HG03442 (cell line): ENCODE results near the gene NEMP1.
"Not testable (repeated sequence)": the region's sequence is repeated elsewhere in the genome, so short reads cannot be mapped to it uniquely, and the experiment has no call there.

Source experiments
- ATAC-seq: cut with Tn5 transposase; IDR thresholded peaks from one replicate; pipeline ENCODE4 v1.9.1; 2021; ENCODE audit warnings: mild to moderate bottlenecking, moderate library complexity; ENCODE audit not compliant: unreplicated experiment

NEMP1 gene

DNA sequence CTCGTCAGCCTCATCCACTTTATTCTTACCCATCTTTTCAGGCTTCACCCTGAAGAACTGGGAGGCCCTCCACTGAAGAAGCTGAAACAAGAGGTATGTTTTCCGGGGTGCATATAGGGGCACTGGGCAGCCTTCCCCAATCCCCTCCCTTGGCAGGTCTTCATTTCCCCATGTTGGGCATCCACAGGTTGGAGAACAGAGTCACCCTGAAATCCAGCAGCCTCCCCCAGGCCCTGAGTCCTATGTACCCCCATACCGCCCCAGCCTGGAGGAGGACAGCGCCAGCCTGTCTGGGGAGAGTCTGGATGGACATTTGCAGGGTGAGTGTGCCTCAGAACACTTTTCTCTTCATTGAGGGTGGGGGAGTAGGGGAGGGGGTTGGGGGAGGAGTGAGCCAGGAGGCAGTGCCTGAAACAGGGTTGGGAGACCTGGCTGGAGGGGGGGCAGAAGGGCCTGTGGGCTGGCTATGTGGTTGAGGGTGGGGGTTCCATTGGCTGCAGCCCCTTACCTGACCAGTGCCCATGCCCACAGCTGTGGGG lies 14.4 kb upstream of the NEMP1 start:
- ATAC-seq, result no peak

DNA sequence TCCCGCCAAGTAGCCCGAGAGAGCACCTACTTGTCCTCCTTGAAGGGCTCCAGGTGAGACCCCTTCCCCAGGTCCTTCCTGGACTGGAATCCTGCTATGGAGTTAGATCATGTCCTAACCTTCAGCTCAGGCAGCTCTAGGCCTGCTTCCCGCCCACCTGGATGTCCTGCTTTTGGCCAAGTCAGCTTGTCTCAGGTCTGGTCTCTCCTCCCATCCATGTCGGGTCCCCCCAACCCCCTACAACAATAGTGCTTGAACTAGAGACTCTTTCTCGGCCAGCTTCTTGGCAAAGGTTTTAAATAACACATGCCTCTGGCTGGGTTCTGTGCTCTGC lies 13.9 kb upstream of the NEMP1 start:
- no peak for ATAC-seq

DNA sequence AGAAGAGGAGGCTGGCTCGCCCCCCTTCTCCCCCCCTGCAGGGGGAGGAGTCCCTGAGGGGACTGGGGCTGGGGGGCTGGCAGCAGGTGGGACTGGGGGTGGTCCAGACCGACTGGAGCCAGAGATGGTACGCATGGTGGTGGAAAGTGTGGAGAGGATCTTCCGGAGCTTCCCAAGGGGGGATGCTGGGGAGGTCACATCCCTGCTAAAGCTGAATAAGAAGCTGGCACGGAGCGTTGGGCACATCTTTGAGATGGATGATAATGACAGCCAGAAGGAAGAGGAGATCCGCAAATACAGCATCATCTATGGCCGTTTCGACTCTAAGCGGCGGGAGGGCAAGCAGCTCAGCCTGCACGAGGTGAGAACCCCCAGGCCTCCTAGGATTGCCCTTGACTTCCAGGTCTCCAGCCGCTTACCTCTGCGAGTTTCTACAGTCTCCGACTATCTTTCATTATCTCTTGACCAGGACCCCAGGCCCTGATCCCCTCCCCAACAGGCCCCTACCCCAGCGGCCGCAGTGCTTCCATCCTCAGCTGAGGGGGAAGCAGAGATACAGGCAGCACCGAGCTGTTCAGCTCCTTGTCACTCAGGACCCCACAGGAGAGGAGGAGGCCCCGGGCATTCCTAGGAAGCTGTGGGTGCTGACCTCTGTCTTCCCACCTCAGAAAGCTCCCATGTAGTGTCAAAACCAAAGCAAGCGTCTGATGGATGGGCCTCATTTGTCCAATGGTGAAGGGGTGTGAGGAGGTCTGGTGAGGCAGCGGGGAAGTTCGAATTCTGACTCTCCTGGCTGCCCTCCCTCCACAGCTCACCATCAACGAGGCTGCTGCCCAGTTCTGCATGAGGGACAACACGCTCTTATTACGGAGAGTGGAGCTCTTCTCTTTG lies 13.3 kb upstream of the NEMP1 start:
- no peak for ATAC-seq

DNA sequence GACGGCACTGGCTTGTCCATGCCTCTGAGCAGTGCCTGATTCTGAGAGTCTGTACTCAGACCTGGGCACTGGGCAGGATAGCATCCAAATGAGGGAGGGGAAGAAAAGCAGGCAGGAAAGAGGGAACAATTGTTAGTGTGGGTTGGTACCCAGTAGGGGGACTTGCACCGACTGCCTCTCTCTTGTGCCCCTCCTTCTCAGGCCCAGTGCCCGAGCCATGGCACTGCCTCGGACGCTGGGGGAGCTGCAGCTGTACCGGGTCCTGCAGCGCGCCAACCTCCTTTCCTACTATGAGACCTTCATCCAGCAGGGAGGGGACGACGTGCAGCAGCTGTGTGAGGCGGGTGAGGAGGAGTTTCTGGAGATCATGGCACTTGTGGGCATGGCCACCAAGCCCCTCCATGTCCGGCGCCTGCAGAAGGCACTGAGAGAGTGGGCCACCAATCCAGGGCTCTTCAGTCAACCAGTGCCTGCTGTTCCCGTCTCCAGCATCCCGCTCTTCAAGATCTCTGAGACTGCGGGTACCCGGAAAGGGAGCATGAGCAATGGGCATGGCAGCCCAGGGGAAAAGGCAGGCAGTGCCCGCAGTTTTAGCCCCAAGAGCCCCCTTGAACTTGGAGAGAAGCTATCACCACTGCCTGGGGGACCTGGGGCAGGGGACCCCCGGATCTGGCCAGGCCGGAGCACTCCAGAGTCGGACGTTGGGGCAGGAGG lies 12.5 kb upstream of the NEMP1 start:
- no peak for ATAC-seq

DNA sequence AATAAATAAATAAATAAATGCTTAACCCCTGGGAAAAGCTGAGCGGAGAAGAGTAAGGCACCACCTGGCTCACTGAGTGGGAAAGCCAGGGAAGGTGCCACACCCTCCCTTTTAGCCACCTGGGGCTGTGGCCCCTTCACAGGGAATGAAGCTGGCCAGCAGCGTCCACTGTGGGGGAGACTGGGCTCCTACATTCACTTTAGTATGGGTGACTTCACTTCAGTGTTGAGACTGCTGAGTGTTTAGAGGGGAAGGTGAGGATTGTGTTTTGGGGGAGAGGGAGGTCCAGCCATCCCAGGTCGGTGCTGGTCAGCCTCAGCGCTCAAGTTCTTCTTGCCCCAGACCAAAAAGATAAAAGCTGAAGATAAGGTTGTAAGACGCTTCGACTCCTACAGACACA lies 11.9 kb upstream of the NEMP1 start:
- no peak for ATAC-seq

DNA sequence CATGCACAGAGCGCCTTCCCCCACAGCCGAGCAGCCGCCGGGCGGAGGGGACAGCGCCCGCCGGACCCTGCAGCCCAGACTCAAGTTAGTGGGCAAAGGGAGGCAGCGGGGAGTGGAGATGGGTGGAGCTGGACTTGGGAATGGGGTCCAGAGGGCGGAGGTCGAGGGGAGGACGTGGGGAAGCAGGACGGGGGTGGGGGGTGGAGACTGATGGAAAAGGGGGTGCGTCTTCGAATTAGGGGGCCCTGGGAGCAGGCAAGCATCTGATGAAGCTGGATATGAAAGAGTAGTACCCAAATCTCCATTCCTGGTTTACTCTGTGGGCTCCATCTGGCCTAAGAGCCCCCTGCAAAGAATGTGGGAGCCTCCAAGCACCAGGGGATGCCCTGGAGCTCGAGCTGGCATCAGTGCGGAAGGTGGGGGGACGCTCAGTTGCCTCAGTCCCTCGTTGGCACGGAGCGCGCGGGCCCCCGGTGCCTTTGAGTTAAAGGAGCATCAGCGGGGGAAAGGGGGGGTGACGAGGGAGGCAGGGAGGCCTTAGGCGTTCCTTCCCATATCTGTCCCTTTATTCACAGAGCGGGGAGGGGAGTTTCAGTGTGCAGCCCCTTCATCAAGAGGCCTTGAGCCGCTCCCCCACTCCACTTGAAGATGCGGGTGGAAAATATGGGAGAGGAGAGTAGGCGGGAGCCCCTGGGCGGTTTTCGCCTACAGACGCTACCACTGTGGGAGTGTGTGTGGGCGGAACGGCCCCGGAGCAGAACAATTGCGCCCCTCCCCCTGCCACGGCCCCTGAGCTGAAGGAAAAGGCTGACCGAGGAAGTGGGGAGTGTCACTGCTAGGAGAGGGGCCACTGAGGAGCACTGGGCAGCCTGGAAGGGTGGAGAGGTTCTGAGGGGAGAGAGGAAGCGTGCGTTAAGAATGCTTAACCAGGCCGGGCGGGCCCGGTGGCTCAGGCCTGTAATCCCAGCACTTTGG lies 11.0 kb upstream of the NEMP1 start:
- no peak for ATAC-seq

DNA sequence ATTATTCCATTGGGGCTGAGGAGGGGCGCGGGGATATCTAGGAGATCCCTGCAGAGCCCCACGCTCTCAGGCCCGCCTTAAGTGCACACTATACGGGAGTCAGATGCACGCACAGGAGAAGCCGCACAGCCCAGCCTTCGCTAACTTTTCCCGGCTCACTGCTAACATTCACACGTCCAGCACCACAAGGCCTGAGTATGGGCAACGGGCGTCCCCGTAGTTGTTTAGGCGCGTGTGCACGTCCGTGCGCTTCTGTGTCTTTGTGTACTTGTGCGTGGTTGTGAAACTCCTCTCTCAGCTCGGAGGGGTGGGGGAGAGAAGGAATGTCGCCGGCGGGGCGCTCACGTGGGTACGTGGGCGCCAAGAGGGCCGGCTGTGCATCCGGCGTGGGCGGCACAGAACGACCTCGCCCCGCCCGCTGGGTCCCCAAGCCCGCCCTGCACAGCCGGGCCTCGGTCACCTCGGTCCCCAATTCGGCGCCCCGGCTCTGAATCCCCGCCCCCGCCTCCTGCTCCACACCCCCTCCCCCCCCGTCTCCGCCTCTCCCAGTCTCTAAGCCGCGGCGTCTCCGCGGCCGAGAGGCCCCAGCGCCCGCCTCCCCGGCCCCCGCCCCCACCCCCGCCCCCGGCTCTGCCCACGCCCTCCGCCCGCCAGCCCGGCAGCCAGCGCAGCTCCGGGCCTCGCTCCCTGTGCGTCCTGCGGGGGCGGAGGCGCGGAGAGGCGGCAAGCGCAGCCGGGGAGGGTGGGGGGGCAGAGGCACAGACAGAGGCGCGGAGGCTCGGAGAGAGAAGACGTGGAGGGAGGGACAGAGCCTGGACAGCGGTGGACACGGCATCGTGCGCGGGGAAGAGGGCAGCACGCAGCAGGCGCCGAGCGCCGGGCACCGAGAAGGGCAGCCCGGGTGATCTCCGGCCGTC lies 10.0 kb upstream of the NEMP1 start, which contains the start of gene NAB2:
Gene NAB2 (plus strand): TSS at position 761 of the 917 bp plus-strand sequence. CDS start 158 bp downstream, outside the sequence.
- ATAC-seq, result peak; percentile 40

DNA sequence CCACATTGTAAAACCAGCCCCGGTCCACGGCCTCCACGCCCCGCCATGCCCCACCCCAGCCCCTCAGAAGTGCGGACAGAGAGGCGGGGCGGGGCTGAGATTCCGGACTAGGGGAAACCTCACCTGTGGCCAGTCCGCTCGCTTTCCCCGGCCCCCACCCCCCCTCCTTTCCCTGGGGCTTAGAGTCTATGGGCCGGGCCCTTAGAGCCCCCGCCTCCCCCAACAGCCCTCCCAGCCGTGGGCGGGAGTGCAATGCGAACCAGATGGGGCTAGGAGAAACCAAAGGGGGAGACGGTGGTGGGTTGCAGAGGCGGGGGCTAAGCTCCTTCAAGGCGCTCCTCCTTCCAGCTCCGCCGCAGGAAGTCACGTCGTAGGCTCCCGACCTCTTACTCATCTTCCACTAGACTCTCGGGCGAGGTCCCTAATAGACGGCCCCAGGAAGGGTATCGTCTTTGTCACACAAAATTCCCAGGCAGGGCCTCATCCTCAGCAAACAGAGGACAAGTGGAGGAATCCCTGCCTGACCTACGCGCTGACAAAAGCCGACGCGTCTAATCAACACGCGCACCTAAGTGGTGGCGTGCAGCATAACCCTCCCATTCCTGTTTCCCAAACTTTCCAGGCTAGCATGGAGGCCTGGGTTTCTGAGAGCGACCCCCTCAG lies 9.2 kb upstream of the NEMP1 start:
- peak; percentile 31 for ATAC-seq

DNA sequence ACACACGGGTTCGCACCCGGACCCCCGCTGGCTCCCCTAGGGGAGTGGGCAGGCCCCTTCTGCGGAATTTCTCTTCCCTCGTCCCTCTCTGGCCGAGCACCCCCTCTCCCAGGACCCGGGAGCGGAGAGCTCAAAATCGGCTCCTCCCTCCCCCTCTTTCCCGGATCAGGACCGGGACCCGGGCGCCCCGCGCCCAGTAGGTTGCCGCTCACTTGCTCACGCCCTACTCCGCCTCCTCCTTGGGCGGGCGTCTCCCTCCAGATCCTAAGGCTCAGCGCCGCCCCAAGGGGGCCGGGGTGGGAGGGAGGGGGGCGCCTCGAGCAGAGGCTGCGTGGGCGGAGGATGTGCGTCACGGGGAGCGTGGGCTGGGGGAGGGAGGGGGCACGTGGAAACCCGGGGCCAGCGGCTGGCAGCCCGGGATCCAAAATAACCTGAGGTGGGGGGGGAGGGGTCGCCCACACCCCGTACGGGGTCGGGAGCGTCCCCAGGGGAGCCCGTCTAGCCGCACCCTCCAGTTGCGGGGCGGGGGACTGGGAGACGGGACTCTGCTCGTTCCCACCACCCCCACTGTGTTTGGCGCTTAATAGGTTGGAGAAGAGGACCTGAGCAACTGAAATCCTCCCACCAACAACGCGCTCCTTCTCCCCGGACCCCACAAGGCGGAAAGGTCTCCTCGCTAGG lies 8.6 kb upstream of the NEMP1 start:
- ATAC-seq, result peak; percentile 36

DNA sequence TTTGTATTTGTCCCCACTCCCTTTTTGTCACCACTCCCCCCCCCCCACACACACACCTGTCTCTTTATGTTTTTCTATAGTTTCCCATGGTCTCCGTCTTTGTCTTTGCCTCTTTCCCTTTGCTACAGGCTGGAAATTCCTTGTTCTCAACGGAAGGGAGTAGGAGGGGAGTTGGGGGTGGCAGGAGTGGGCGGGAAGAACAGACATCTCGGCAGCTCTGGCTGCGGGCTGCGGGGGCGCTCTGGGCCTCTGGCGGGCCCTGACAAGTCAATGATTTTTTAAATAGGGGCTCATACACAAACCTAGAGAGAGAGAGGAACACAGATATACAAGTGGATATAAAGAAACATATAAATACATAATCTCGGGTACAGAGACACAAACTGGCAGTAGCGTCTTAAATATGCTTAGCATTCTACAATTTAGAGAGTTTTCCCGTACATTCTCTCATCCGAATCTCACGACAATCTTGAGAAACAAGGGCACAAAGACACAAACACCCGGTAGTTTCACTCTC lies 8.0 kb upstream of the NEMP1 start:
- ATAC-seq, result no peak

DNA sequence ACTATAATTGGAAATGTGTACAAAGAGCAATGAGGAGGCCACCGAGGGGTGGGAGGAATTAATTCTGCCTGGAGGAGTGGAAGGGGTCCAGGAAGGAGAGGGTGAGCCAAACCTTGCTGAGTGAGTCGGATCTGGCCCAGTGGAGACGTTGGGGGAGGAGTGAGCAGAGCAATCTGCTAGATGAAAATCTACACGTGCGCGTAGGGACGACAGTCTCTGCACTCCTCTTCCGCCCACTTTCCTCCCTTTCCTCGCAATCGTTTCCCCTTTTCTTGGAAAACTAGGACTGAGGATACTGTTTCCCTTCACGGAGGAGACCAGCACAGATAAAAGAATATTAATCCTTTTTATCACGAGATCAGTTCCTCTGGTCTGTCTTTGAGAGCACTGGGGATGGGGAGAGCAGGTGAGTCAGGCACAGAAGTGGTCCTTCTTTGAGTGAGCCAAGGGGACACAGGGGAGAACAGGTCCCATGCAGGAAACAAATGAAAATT lies 7.5 kb upstream of the NEMP1 start:
- ATAC-seq, result no peak

DNA sequence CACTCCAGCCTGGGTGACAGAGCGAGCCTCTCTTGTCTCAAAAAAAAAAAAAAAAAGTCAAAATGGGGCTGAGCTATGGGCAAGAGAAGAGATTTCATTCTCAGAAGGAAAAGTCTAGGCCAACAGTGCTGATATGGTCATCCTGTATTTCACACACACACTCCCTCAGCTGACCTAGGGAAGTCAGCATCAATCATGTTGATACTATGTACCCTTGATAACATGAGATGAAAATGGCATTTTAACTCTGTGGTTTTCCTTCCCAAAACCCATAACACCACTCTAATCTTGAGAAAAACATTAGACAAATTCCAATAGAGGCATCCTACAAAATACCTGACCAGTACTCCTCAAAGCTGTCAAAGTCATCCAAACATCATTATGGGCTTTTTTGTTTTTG lies 2.3 kb upstream of the NEMP1 start:
- ATAC-seq, result no peak

DNA sequence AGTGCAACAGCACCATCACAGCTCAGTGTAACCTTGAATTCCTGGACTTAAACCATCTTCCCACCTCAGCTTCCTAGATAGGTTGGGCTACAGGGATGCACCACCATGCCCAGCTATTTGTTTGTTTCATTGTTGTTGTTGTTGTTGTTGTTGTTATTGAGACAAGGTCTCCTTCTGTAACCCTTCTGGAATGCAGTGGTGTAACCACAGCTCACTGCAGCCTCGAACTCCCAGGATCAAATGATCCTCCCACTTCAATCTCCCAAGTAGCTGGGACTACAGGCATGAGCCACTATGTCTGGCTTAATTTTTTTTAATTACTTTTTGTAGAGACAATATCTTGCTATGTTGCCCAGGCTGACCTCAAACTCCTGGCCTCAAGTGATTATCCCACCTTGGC lies 1.2 kb upstream of the NEMP1 start:
- ATAC-seq, result no peak

DNA sequence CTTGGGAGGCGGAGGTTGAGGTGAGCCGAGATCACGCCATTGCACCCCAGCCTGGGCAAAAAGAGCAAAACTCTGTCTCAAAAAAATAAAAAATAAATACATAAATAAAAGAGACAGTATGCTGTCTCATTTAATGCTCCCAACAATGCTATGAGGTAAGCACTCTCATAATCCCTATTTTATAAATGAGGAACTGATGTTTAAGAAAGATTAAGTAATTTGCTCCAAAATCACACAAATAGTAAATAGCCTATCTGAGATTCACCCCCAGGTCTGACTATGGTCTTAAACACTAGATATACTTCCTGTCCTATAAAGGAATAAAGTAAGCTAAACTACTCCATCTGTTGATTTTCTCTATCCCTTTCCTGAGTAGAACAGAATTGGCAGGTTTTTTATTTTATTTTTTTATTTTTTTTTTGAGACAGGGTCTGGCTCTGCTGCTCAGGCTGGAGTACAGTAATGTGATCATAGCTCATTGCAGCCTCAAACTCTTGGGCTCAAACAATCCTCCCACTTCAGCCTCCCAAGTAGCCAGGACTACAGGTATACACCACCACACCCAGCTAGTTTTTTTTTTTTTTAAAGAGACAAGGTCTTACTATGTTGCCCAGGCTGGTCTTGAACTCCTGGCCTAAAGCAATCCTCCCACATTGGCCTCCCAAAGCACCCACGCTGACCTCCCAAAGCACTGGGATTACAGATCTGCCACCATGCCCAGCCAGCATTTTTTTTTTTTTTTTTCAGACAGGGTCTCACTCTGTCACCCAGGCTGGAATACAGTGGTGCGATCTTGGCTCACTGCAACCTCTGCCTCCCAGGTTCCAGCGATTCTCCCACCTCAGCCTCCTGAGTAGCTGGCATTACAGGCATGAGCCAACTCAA lies 4.8 kb downstream of the NEMP1 start:
- ATAC-seq, result not testable (repeated sequence)

DNA sequence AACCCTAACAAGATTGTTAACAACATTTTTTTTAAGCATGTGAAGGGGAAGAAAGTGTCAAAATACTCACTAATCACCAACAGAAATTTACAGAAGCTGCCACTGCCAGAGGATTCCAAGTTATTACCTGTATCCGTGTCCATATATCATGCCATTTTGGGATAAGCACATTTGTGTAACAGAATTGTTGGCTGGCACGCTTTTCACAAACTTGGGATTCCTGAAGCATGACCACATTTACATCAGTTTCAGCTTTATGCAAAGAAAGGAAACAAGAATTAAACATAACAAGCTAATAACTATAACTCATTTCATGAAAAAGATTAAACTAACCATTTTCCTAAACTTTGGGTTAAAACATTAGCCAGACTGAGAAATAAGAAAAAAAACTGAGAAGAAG lies 5.9 kb downstream of the NEMP1 start:
- no peak for ATAC-seq

DNA sequence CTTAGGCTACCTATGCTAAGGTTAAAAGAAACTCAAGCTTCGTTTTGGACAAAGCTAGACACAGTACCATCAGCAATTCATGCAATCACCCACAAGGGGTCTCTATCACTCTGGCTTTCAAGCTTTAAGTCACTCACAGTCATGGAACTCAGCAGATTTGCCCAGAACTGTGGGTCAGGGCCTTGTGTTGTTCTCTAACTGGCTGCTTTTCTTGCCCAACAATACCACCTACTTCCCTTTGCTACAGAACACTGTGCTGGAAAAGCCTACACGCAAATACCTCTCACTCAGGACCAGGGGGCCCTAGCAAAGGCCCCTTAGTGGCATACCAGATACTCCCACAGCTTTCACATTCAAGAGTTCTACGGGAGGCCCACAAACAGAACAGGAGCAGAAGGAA lies 9.1 kb downstream of the NEMP1 start:
- peak; percentile 81 for ATAC-seq

DNA sequence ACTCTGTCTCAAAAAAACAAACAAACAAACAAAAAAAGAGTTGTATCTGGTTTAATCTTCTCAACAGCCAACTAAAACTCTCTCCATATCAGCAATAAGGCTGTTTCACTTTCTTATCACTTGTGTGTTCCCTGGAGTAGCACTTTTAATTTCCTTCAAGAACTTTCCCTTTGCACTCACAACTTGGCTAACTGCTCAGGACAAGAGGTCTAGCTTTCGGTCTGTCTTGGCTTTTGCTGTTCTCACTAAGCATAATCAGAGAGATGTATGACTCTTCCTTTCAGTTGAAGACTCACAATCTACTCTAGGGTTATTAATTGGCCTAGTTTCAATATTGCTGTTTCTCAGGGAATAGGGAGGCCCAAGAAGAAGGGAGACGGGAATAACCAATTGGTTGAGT lies 12.3 kb downstream of the NEMP1 start:
- ATAC-seq, result no peak
